MM.1S (cell line): ENCODE data around the gene GASK1A.

Source experiments
- EZH2phosphoT487 ChIP-seq: fragments of 300-600 bp; sonication (generic); IDR thresholded peaks from 2 replicates; pipeline ENCODE4 v1.6.1; 2018; ENCODE audit warnings: antibody characterized with exemption, low read length
- TF ChIP-seq, protein P1 (sequence below): fragments of 300-600 bp; sonication (generic); IDR thresholded peaks from 2 replicates; pipeline ENCODE4 v1.5.1; 2016; ENCODE audit warnings: antibody characterized with exemption, low read length, mixed read lengths

DNA sequence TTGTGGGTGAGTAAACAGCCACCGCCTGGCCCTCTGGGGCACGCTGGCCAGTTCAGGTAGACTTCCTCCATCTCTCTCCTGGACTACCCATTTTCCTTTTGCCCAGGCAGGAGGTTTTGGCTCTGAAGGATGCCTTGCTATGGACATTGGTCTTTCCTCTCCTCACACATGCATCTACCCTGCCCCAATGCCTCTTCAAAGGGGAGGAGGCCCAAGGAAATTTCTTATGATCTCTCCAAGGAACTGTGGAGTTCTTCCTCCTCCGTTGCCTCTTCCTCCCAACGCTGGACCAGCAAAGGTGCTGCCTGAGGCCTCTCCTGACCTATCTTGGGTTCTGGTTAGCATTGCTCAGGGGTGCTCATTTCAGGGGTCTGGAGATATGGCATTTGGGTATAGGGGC lies 93.2 kb downstream of the GASK1A start:
- TF ChIP-seq, protein P1, sequence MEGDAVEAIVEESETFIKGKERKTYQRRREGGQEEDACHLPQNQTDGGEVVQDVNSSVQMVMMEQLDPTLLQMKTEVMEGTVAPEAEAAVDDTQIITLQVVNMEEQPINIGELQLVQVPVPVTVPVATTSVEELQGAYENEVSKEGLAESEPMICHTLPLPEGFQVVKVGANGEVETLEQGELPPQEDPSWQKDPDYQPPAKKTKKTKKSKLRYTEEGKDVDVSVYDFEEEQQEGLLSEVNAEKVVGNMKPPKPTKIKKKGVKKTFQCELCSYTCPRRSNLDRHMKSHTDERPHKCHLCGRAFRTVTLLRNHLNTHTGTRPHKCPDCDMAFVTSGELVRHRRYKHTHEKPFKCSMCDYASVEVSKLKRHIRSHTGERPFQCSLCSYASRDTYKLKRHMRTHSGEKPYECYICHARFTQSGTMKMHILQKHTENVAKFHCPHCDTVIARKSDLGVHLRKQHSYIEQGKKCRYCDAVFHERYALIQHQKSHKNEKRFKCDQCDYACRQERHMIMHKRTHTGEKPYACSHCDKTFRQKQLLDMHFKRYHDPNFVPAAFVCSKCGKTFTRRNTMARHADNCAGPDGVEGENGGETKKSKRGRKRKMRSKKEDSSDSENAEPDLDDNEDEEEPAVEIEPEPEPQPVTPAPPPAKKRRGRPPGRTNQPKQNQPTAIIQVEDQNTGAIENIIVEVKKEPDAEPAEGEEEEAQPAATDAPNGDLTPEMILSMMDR = no peak
- TF ChIP-seq EZH2phosphoT487 = no peak
